GM12891 (cell line): Measurements from ENCODE around the gene PLIN1.

Experiments
- PAX5 ChIP-seq: IDR thresholded peaks from 2 replicates; pipeline ENCODE4 v1.6.1; 2011; ENCODE audit warnings: low read length, moderate library complexity, mild to moderate bottlenecking; ENCODE audit not compliant: insufficient read depth, severe bottlenecking
- POLR2A ChIP-seq: IDR thresholded peaks from 2 replicates; pipeline ENCODE4 v1.6.1; 2011; ENCODE audit warnings: low read depth, low read length, control low read depth
- POLR2AphosphoS5 ChIP-seq: IDR thresholded peaks from 2 replicates; pipeline ENCODE4 v1.6.1; 2011; ENCODE audit warnings: low read depth, low read length, control low read depth
- POU2F2 ChIP-seq: IDR thresholded peaks from 2 replicates; pipeline ENCODE4 v1.6.1; 2011; ENCODE audit warnings: low read depth, mild to moderate bottlenecking, control low read depth, low read length, moderate library complexity
- SPI1 ChIP-seq: IDR thresholded peaks from 2 replicates; pipeline ENCODE4 v1.6.1; 2011; ENCODE audit warnings: low read depth, low read length, control low read depth
- TAF1 ChIP-seq: IDR thresholded peaks from 2 replicates; pipeline ENCODE4 v1.6.1; 2011; ENCODE audit warnings: low read depth, low read length, control low read depth

GRCh38 chr15:89707577-89707976 lies 28.4 kb upstream of the PLIN1 start:
- TF ChIP-seq SPI1 (no peak), POLR2A (no peak), TAF1 (no peak), POLR2AphosphoS5 (no peak), PAX5 (no peak), POU2F2 (no peak)
